Psoas muscle (tissue), 8 donors: Measurements from ENCODE around the gene DAGLB. TPM values are rescaled to one million over a fixed set of nuclear protein-coding genes. Genes with fewer than 3 reads are reported as not detected.
"Not testable (repeated sequence)": the region's sequence is repeated elsewhere in the genome, so short reads cannot be mapped to it uniquely, and the experiment has no call there.

Experiments used
- ATAC-seq, 4 donors: fragments of 200-7000 bp; cut with Tn5 transposase; one replicate each; pipeline ENCODE4 v1.9.1; 2020; ENCODE audit warnings: moderate library complexity in 3 of 4, mild to moderate bottlenecking in 2 of 4
- DNase-seq, 2 donors: peaks; one replicate each; pipeline ENCODE4 v3.0.0-alpha.2; 2020
- H3K27ac ChIP-seq: fragments of 200-600 bp; one replicate; pipeline ENCODE4 v1.8.0; 2022
- H3K27me3 ChIP-seq, 3 donors: fragments of 200-600 bp in 1 of 3; one replicate each; pipeline versions ENCODE4 v1.6.1 to v1.8.0; 2013 to 2022; ENCODE audit warnings: low read length in 2 of 3, mild to moderate bottlenecking in 2 of 3, moderate library complexity in 1 of 3; ENCODE audit not compliant: insufficient read depth in 3 of 3
- H3K36me3 ChIP-seq, 2 donors: fragments of 200-600 bp in 1 of 2; one replicate each; pipeline versions ENCODE4 v1.6.1 to v1.8.0; 2013 to 2022; ENCODE audit warnings: low read depth in 1 of 2, mild to moderate bottlenecking in 1 of 2, moderate library complexity in 1 of 2; ENCODE audit not compliant: insufficient read depth in 1 of 2
- H3K4me1 ChIP-seq: fragments of 200-600 bp; one replicate; pipeline ENCODE4 v1.8.0; 2022
- H3K4me3 ChIP-seq: fragments of 200-600 bp; one replicate; pipeline ENCODE4 v1.8.0; 2022; ENCODE audit warnings: mild to moderate bottlenecking
- H3K9me3 ChIP-seq: fragments of 200-600 bp; one replicate; pipeline ENCODE4 v1.8.0; 2022
- whole genome bisulfite sequencing, 3 donors: extraction: QIAGEN DNeasy Blood & Tissue Kit; methylation state at CpG; one replicate each; pipeline versions ENCODE4 v1.1.6 to v1.1.7; 2013; 5-methylcytosine and 5-hydroxymethylcytosine counted together
- intact Hi-C, 2 donors: fragments of 100-400 bp; cut with DNase I; formaldehyde crosslinking; loops; one replicate each; pipeline versions ENCODE4 v1.11.0 to v1.14.2; 2022
- polyA plus RNA-seq, 3 donors: library from polyadenylated mRNA; stranded (reverse); fragments of 200-250 nt; gene quantifications; one replicate each; pipeline ENCODE4 v1.2.3, GENCODE V29; 2013
- total RNA-seq, 4 donors: library from RNA; stranded (reverse); fragmentation: NEBNext Ultra II Directional in 2 of 4; extraction: Animal tissue kit (Norgen Biotek cat#: 25700) in 2 of 4; gene quantifications; one replicate each; pipeline versions ENCODE4 v1.2.1 to v1.2.4, GENCODE V29; 2021 to 2023
- TF ChIP-seq, protein P1 (sequence below): fragments of 200-600 bp; IDR thresholded peaks from one replicate; pipeline ENCODE4 v1.8.0; 2022; ENCODE audit warnings: antibody characterized with exemption
- donor health status: healthy with polysubstance abuse.
- donor health status: DM: no; HTN: no; CAD: no; lungs with moderate emphysema.
- donor health status: Bipolar disorder and iron deficiency.
- donor health status: healthy.
- donor health status: DM: yes; HTN: yes; CAD: no.
- donor health status: DM: no; HTN: no; CAD: no.
- donor health status: DM: no; HTN: no; CAD: no.
- donor health status: DM: yes; HTN: yes; CAD: no.

Gene DAGLB
- total and polyA plus RNA-seq, 7 donors, result 9.2 to 23.8 (median 12.1) TPM

GRCh38 chr7:6465862-6466261, 18.1 kb upstream of the DAGLB start:
- intact Hi-C loops, result no loop called here
- WGBS, 3 donors, result 95 to 99% (median 96%) methylated on average over 8 of the region's 8 CpGs
- no peak for ATAC-seq

GRCh38 chr7:6463609-6464008, 15.9 kb upstream of the DAGLB start:
- 85 to 89% (median 89%) methylated on average over 5 of the region's 5 CpGs for WGBS, 3 donors

More at GRCh38 chr7:6465862-6466261, 18.1 kb upstream of the DAGLB start:
- TF ChIP-seq, protein P1, sequence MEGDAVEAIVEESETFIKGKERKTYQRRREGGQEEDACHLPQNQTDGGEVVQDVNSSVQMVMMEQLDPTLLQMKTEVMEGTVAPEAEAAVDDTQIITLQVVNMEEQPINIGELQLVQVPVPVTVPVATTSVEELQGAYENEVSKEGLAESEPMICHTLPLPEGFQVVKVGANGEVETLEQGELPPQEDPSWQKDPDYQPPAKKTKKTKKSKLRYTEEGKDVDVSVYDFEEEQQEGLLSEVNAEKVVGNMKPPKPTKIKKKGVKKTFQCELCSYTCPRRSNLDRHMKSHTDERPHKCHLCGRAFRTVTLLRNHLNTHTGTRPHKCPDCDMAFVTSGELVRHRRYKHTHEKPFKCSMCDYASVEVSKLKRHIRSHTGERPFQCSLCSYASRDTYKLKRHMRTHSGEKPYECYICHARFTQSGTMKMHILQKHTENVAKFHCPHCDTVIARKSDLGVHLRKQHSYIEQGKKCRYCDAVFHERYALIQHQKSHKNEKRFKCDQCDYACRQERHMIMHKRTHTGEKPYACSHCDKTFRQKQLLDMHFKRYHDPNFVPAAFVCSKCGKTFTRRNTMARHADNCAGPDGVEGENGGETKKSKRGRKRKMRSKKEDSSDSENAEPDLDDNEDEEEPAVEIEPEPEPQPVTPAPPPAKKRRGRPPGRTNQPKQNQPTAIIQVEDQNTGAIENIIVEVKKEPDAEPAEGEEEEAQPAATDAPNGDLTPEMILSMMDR, result no peak
- no peak for DNase-seq
- H3K27ac ChIP-seq, result no peak overlapping the region
- no peaks in the 10 kb centered on the region for H3K27me3 ChIP-seq
- no peaks in the 10 kb centered on the region for H3K4me1 ChIP-seq
- H3K36me3 ChIP-seq, result peaks cover 18 to 95% of the 10 kb centered on the region in 2 donors
- H3K9me3 ChIP-seq, result no peaks in the 10 kb centered on the region
- no peak overlapping the region for H3K4me3 ChIP-seq

GRCh38 chr7:6461946-6462550, 14.3 kb upstream of the DAGLB start:
- WGBS, 3 donors, result 72 to 83% (median 75%) methylated on average over 4 of the region's 4 CpGs
- no peak for DNase-seq
- no peaks in the 10 kb centered on the region for H3K4me1 ChIP-seq
- TF ChIP-seq, protein P1, result no peak
- peaks cover 13 to 69% of the 10 kb centered on the region in 2 donors for H3K36me3 ChIP-seq
- intact Hi-C loops, result no loop called here
- H3K9me3 ChIP-seq, result no peaks in the 10 kb centered on the region
- H3K27ac ChIP-seq, result no peak overlapping the region
- H3K27me3 ChIP-seq, result no peaks in the 10 kb centered on the region
- ATAC-seq, result no peak
- H3K4me3 ChIP-seq, result no peak overlapping the region

More at GRCh38 chr7:6463609-6464008, 15.9 kb upstream of the DAGLB start:
- H3K27me3 ChIP-seq, intact Hi-C loops, H3K4me3 ChIP-seq, H3K4me1 ChIP-seq, ATAC-seq, DNase-seq, H3K27ac ChIP-seq, H3K9me3 ChIP-seq: not testable (repeated sequence)
- peaks cover 16 to 85% of the 10 kb centered on the region in 2 donors for H3K36me3 ChIP-seq

DNA sequence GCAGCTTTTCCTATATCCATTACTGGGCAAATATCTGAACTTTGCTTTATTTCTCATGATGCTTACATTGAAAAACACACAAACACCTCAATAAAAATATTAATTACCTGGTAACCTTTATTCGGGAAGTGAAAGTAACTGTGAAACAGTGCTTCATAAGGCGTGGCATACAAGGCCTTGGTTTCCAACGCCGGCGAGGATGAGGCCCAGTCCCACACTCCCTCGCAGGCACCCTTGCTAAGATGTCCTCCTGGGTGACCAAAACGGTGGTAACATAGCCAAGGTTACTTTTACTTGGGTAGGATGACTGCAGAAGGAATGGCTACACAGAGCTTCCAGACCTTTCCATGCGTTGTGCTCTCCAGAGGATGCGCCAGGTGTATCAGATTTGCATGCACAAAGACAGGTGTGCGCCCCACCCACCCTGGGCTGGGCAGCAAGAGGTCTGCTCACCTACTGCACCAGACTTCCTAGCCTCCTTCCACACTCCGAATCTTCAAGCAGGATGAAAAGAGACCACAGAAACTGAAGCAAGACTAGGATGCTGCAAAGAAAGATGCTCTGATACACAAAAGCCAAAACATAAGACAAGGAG, 13.3 kb upstream of the DAGLB start:
- no peak overlapping the region for H3K4me3 ChIP-seq
- intact Hi-C loops, result no loop called here
- DNase-seq (no peak), ATAC-seq (no peak)
- H3K27ac ChIP-seq, result no peak overlapping the region
- no peaks in the 10 kb centered on the region for H3K27me3 ChIP-seq
- peaks cover 8 to 60% of the 10 kb centered on the region in 2 donors for H3K36me3 ChIP-seq
- TF ChIP-seq, protein P1, result no peak
- H3K9me3 ChIP-seq, result no peaks in the 10 kb centered on the region
- H3K4me1 ChIP-seq, result no peaks in the 10 kb centered on the region
- 89 to 91% (median 89%) methylated on average over 11 of the region's 11 CpGs for WGBS, 3 donors

- no peak for DNase-seq
- TF ChIP-seq, protein P1, result no peak
- Histone ChIP-seq H3K27ac (no peak overlapping the region), H3K4me1 (no peaks in the 10 kb centered on the region), H3K36me3 (peaks cover 2 to 52% of the 10 kb centered on the region in 2 donors), H3K9me3 (no peaks in the 10 kb centered on the region), H3K4me3 (no peak overlapping the region), H3K27me3 (no peaks in the 10 kb centered on the region)
- WGBS, 3 donors, result 69 to 76% (median 72%) methylated on average over 6 of the region's 6 CpGs
- intact Hi-C loops, result no loop called here
- no peak for ATAC-seq
Observed at GRCh38 chr7:6460303-6460702, 12.5 kb upstream of the DAGLB start.

DNA sequence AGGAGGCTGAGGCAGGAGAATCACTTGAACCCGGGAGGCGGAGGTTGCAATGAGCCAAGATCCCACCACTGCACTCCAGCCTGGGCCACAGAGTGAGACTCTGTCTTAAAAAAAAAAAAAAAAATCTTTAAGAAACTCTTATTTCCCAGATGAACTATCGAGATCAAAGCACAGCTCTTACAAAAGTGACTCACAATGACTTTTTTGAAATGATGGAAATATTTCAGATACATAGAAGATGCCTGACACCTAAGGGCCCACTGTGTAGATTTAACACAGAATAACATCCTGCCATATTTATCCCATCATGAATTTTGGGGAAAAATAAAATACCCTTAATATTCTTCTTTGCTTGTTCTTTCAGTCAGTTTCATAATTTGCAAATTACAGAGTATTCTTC, 10.9 kb upstream of the DAGLB start:
- H3K27me3 ChIP-seq, H3K4me1 ChIP-seq, intact Hi-C loops, H3K27ac ChIP-seq, H3K9me3 ChIP-seq, DNase-seq, ATAC-seq, H3K4me3 ChIP-seq: not testable (repeated sequence)
- H3K36me3 ChIP-seq, result peaks cover 2 to 36% of the 10 kb centered on the region in 2 donors
- 84 to 92% (median 87%) methylated on average over 3 of the region's 3 CpGs for WGBS, 3 donors
